LHCN-M2 (cell line): Measurements from ENCODE around the gene CRYBB2. TPM values are rescaled to one million over a fixed set of nuclear protein-coding genes. Genes with fewer than 3 reads are reported as not detected.
"Not testable (repeated sequence)": the region's sequence is repeated elsewhere in the genome, so short reads cannot be mapped to it uniquely, and the experiment has no call there.

ENCODE experiments used
- DNase-seq: peaks from one replicate; pipeline ENCODE4 v3.0.0-alpha.2; 2012; ENCODE audit warnings: low read depth
- total RNA-seq: library from RNA; depleted of rRNA; stranded (reverse); fragments of >200 nt; gene quantifications from 2 replicates; pipeline ENCODE4 v1.2.3, GENCODE V29; 2014

Gene CRYBB2
- total RNA-seq, 1 experiment from 2014 or later: not detected

GRCh38 chr22:25199731-25200520 lies 19.5 kb upstream of the CRYBB2 start, which contains the start of gene CRYBB3:
Gene CRYBB3 (plus strand): TSS chr22:25199858. CDS start chr22:25201397, 1,539 bp downstream.
- DNase-seq: no peak

- DNase-seq: no peak
Observed at GRCh38 chr22:25200967-25201366, 18.5 kb upstream of the CRYBB2 start.

- no peak for DNase-seq
Observed at GRCh38 chr22:25201557-25202273, 17.7 kb upstream of the CRYBB2 start.

GRCh38 chr22:25202290-25202921 lies 17.0 kb upstream of the CRYBB2 start:
- DNase-seq: peak; percentile 51

GRCh38 chr22:25203082-25203481 lies 16.4 kb upstream of the CRYBB2 start:
- DNase-seq: no peak

GRCh38 chr22:25204547-25204946 lies 14.9 kb upstream of the CRYBB2 start:
- peak; percentile 4 for DNase-seq

- no peak for DNase-seq
Observed at GRCh38 chr22:25205847-25206246, 13.6 kb upstream of the CRYBB2 start.

- no peak for DNase-seq
Observed at GRCh38 chr22:25206998-25207397, 12.4 kb upstream of the CRYBB2 start.

- no peak for DNase-seq
Observed at GRCh38 chr22:25207553-25208157, 11.8 kb upstream of the CRYBB2 start.

- no peak for DNase-seq
Observed at GRCh38 chr22:25208328-25208727, 11.1 kb upstream of the CRYBB2 start.

- DNase-seq: no peak
Observed at GRCh38 chr22:25208743-25209505, 10.5 kb upstream of the CRYBB2 start.

GRCh38 chr22:25210793-25211192 lies 8.6 kb upstream of the CRYBB2 start:
- peak; percentile 83 for DNase-seq

GRCh38 chr22:25212337-25212736 lies 7.1 kb upstream of the CRYBB2 start:
- no peak for DNase-seq

- DNase-seq: no peak
Observed at GRCh38 chr22:25213221-25213620, 6.2 kb upstream of the CRYBB2 start.

GRCh38 chr22:25216230-25216629 lies 3.2 kb upstream of the CRYBB2 start:
- DNase-seq: no peak

- no peak for DNase-seq
Observed at GRCh38 chr22:25219948-25220442, 556 bp downstream of the CRYBB2 start.

- no peak for DNase-seq
Observed at GRCh38 chr22:25221790-25222189, 2.4 kb downstream of the CRYBB2 start.

- DNase-seq: no peak
Observed at GRCh38 chr22:25223269-25223850, 3.9 kb downstream of the CRYBB2 start.

- no peak for DNase-seq
Observed at GRCh38 chr22:25228822-25229221, 9.4 kb downstream of the CRYBB2 start.

GRCh38 chr22:25230760-25231159 lies 11.3 kb downstream of the CRYBB2 start:
- not testable (repeated sequence) for DNase-seq

- no peak for DNase-seq
Observed at GRCh38 chr22:25232301-25232700, 12.9 kb downstream of the CRYBB2 start.
